ENCODE data around the gene XPO6.
"Not testable (repeated sequence)": the region's sequence is repeated elsewhere in the genome, so short reads cannot be mapped to it uniquely, and the experiment has no call there.

XPO6 gene, protein sequence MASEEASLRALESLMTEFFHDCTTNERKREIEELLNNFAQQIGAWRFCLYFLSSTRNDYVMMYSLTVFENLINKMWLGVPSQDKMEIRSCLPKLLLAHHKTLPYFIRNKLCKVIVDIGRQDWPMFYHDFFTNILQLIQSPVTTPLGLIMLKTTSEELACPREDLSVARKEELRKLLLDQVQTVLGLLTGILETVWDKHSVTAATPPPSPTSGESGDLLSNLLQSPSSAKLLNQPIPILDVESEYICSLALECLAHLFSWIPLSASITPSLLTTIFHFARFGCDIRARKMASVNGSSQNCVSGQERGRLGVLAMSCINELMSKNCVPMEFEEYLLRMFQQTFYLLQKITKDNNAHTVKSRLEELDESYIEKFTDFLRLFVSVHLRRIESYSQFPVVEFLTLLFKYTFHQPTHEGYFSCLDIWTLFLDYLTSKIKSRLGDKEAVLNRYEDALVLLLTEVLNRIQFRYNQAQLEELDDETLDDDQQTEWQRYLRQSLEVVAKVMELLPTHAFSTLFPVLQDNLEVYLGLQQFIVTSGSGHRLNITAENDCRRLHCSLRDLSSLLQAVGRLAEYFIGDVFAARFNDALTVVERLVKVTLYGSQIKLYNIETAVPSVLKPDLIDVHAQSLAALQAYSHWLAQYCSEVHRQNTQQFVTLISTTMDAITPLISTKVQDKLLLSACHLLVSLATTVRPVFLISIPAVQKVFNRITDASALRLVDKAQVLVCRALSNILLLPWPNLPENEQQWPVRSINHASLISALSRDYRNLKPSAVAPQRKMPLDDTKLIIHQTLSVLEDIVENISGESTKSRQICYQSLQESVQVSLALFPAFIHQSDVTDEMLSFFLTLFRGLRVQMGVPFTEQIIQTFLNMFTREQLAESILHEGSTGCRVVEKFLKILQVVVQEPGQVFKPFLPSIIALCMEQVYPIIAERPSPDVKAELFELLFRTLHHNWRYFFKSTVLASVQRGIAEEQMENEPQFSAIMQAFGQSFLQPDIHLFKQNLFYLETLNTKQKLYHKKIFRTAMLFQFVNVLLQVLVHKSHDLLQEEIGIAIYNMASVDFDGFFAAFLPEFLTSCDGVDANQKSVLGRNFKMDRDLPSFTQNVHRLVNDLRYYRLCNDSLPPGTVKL

DNA sequence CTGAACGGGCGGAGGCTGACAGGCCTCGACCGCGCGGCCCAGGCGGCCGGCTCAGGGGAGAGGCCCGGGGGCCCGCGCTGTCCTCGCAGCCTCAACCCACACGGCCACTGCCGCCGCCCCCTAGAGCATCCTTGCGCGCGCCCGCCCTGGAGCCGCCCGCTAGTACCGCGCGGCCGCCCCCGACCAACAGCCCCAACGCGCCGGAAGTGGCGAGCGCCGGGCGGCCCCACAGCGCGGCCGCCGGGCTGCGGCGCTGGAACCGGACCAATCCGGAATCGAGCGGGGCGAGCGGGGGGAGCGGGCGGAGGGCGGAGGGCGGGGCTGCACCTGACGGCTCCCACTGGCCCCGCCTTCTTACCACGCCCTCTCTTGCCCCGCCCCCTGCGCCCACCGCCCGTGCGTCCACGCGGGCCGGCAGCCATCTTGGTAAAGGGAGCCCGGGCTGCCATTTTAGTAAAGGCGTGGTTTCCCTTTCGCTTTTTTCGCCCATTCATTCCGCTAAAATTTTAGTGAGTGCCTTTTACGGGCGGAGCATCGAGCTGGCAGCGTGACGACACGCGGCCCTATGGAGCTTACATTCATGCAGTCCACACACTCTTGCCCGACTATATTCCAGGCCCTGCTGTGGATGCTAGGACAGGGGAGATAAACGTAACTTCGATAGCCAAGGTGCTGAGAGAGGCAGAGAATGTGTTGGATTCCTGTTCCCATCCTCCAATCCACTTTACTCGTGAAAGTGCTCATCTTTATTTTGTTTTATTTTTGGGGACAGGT lies at the start of gene XPO6:
XPO6 (minus strand) TSS at position 208 of the 774 bp plus-strand sequence. CDS start 597 bp downstream, outside the sequence.
- DNase-seq: peak; percentile 94

DNA sequence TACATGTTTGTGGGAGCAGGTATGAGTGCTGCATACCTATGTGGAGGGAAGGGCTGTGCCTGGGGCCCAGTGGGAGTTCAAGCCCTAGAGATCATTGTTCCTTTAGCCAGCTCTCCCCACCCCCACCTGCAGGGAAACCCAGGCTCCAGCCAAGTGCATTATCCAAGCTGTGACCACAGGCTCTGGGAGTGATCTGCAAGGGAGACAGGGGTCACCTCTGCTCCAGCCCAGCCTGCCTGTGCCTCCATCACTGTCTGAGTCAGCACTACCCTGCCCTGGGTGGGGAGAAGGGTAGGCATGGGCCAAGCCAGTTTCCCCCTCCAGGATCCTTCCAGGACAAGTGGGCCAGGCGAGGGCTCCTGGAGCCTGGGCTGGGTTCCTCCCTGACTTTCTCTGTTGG lies 48.4 kb upstream of the XPO6 start:
- no peak for DNase-seq

DNA sequence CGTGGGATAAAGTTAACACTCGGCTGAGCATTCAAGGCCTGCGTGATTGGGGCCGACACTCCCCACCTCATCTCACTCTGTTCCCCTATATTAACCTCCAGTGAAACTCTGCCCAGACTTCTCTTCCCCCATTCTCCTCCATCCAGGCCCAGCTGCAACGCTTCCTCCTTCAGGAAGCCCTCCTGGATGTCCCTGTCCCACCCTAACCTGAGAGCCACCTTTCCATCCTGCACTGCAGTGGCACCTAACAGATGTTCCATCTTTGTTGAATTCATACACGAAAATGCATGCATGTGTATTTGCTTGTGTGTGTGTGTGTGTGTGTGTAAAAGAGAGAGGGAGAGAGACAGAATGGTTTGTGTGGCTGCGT lies 48.0 kb upstream of the XPO6 start:
- no peak for DNase-seq

DNA sequence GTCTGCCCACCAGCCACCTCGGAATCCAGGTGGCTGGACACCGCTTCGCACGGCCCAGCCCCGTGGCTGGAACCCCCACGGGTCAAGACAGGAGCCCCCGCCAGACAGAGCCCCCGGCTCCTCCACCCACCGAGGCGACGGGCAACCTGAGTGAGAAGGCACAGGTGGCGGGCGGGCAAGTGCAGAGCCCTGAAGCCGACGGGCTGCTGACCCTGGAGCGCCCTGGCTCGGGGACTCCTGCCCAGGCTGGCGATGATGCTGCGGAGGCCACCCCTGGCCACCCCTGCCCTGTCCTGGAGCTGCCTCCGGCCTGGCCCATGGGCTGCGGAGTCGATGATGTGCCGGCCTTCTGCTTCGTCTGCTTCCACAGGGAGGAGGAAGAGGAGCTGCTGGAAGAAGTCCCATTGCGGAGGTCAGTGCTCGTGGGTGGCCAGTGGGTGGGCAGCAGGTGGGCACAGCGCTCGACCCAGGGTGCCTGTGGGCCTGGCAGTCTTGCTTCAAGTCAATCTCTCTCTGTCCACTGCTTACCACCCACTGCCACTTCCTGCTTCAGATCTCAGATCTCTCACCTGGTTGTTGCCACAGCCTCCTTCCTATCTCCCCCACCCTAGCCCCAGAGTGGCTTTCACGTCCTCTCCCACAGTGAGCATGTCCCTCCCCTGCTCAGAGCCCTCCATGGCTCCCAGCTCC lies 47.5 kb upstream of the XPO6 start:
- no peak for DNase-seq

DNA sequence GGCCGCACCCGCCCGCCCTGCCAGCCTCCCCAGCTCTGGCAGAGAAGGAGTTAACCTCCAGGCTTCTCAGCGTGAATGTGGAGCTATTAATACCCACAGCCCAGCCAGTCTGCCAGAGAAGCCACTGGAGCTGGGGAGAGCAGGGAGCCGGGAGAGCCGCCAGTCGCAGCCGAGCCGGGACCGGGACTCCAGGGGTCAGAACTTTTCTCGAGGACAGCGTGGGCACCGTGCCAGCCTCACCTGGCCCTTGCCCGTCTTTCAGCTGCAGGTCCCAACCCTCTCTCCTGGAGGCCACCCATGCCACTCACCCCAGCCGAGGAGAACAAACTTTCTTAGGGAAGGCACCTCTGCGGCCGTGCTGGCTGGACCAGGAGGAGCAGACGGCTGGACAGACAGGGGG lies 46.8 kb upstream of the XPO6 start:
- no peak for DNase-seq

DNA sequence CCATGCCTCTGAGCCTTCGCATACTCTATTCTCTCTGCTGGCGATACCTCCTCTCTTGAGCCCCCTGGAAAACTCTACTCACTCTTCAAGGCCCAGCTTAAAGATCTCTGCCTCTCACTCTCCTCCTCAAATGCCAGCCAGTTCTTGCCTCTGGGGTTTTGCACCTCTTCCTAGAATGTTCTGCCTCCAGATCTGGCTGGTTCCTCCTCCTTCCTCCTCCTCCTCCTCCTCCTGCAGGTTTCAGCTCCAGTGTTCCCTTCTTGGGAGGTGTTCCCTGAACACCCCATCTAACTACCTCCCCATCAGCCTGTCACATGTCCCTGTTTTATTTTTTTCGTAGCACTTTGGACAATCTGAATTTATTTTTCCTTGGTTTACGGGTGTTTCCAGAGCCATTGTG lies 45.5 kb upstream of the XPO6 start:
- DNase-seq: no peak

DNA sequence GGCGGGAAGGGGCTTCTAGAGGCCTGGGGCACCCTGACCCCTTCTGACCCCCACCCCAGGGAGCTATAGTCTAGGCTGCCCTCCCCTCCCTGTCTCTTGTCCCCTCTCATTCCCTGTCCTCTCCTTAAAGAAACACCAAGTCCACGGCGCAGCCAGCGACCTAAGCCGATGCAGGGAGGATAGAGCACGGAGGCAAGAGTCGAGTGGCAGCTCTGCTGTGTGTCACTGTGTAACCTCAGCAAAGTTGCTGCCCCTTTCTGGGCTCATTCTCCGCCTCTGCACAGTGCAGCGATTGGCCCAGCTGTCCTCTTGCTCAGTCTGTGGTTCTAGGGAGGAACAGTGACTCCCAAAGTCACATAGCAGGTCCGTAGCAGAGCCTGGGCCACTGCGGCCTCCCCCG lies 44.1 kb upstream of the XPO6 start:
- DNase-seq: no peak

DNA sequence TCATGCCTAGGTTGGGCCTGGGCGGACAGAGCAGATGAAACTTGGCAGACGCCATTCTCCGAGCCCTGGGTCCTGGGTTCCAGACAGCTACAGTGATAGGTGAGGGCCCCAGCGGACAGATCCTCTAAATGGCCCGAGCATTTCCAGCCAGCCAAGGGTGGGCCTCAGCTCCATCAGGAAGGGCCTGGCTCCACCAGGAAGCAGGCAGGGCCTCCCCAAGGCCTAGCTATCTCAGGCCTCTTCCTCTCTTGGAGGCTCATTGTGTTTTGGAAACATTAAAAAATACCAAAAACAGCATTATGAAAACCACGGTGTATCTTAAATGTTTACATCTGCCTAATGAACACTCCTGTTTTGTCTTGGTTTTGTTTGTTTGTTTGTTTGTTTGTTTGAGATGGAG lies 42.4 kb upstream of the XPO6 start:
- no peak for DNase-seq

DNA sequence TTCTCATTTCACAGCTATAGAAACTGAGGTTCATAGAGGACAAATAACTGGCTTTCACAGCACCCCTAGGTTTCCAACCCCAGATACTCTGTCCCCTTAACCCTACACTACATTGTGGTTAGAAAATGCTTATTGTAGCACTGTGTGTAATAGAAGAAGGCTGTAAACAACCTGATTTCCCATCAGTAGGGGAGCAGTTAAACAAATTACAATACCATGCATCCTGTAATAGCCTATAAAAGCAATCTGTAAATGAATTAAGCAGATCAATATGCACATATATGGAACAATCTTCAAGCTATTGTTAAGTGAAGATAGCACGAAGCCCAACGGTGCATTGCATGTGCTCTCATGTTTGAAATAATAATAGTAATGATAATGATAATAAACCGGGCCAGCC lies 39.2 kb upstream of the XPO6 start:
- DNase-seq: no peak

DNA sequence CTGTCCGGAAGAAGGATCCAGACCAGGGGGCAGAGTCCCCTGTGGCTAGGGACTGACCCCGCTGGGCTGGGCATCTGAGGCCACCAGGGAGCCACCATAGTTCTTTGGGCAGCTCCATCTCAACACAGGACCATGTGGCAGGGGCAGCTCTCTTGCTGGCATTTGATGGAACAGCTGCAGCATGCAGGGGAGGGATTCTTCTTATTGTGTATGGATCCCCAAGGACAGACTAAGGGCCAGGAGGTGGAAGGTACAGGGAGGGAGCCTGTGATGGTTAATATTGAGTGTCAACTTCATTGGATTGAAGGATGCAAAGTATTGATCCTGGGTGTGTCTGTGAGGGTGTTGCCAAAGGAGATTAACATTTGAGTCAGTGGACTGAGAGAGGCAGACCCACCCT lies 37.7 kb upstream of the XPO6 start:
- DNase-seq: not testable (repeated sequence)

DNA sequence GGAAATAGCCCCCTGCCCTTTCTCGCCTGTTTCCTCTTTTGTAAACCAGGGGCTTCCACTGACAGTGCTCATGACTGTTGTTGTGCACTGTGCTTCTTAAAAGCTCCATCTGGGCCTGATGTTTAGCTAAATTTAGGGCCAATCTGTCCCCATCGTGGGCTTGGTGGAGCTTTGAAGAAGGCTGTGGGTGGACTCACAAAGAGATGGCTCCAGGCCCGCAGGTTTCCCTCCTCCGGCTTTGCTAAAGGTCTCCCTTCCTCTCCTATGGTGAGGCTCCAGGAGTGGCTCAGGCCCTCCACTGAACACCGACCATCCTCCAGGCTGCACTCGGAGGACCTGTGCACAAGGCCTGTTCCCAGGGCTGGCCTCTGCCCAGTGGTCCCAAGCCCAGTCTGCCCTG lies 30.2 kb upstream of the XPO6 start:
- no peak for DNase-seq

DNA sequence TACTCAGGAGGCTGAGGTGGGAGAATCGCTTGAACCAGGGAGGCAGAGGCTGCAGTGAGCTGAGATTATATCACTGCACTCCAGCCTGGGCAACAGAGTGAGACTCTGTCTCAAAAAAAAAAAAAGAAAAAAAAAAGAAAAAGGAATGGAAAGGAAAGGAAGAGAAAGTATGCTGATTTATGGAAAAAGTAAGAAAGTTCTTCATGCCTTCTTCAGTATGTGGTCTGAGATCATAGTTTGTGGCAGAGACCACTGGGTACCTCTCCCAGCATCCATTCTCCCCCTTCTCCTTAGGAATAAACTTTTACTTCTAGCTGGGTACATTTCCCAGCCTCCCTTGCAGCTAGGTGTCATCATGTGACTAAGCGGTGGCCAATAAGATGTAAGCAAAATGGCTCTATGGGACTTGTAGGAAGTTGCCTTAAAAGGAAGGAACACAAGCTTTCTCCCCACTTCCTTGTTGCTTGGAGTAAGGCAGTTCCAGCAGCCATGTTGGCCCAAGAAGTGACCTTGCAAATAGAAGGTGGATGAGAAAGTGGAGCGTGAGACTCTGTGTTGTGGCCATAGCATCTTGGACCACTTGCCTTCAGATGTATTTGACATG lies 26.1 kb upstream of the XPO6 start:
- DNase-seq: no peak

DNA sequence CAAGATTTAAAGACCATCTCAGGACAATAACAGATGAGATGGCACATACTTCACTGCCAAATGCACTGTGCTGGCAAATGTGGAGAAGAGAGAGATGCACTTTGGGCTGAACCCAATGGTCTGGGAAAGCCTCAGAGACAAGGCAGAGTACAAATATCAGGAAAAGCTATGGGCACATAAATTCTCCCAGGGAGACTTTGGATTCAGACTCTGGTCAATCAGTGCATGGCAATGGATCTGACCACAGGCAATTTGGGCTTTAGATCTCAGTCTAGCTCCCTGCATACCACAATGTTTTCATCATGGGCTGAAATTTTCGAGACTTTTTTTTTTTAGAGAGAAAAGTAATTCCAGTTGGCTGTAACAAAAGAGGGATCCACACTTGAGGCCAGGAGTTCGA lies 20.0 kb upstream of the XPO6 start:
- no peak for DNase-seq

DNA sequence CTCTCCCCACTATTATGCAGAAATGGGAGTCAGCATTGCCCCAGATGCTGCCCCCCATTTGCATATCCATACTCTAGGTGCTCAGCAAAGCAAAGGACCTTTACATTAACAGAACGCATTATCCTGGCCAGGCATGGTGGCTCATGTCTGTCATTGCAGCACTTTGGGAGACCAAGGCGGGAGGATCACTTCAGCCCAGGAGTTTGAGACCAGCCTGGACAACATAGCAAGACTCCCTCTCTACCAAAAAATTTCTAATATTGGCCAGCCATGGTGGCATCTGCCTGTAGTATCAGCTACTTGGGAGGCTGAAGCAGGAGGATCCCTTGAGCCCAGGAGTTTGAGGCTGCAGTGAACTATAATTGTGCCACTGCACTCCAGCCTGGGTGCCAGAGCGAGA lies 12.1 kb upstream of the XPO6 start:
- not testable (repeated sequence) for DNase-seq

DNA sequence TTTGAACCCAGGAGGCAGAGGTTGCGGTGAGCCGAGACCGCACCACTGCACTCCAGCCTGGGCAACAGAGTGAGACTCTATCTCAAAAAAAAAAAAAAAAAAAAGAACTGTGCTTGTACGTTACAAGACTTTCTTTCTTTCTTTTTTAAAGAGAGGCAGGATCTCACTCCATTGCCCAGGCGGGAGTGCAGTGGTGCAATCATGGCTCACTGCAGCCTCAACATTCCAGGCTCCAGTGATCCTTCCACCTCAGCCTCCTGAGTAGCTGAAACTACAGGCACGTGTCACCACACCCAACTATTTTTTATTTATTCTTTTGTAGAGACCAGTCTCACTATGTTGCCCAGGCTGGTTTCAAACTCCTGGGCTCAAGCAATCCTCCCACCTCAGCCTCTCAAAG lies 8.0 kb upstream of the XPO6 start:
- not testable (repeated sequence) for DNase-seq

DNA sequence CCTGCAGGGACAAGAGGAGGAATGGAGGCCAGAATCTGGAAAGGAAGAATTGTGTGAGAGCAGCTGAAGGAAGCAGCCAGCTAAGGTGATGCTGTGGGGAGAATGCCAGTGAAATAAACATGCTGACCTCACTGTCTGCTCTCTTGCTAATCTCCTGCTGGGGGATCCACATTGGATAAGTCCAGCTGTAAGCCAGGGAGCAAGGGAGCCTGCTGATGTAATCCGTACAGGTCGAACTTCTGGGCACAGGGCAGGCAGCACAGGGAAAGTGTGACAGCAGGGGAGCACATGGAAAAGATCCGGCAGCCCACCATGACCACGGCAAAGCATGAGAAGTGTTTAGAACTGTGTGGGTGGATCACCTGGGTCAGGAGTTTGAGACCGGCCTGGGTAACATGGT lies 7.5 kb upstream of the XPO6 start:
- no peak for DNase-seq

DNA sequence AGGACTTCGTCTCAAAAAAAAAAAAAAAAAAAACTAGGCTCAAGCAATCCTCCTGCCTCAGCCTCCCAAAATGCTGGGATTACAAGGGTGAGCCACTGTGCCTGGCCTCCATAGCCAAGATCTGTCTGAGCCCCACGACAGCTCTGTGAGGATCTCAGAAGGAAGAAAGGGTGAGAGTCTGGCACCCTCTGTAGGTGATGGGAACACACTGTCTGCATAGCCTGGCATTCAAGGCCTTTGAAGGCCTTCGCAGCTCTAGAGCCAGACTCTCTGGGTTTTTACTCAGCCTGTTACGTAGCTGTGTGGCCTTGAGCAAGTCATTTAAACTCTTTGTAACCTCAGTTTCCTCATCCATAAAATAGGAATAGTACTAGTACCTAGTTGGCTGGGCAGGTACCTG lies 6.3 kb upstream of the XPO6 start:
- DNase-seq: peak; percentile 65

DNA sequence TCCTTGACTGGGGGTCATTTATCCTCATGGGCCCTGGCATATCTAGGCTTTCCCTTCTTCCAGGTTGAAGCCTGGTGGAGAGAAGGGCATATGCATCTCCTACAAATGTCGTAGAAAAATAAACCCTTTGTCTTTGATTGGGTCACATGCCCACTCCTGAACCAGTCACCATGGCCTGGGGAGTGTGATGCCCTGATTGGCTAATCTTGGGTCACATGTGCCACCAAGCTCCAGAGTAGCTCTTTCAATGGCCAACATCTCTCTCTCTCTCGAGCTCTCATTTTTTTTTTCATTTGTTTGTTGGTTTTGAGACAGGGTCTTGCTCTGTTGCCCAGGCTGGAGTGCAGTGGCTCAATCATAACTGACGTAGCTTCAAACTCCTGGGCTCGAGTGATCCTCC lies 5.6 kb upstream of the XPO6 start:
- no peak for DNase-seq

DNA sequence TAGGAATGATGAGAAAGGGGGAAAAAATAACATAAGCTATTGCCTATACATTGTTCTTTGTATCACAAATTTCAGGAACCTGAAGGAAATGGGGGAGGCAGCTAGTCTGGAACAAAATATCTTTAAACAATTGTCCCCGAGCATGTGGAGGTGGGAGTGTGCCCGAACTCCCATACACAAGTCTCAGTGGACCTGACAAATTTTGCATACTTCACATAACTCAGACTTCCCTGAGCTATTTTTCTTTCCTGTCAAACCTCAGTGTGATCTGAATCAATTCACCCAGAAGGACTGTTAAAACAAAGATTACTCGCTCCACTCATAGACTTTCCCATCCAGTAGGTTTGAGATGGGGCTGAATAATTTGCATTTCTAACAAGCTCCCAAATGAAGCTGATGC lies 1.6 kb upstream of the XPO6 start:
- no peak for DNase-seq

DNA sequence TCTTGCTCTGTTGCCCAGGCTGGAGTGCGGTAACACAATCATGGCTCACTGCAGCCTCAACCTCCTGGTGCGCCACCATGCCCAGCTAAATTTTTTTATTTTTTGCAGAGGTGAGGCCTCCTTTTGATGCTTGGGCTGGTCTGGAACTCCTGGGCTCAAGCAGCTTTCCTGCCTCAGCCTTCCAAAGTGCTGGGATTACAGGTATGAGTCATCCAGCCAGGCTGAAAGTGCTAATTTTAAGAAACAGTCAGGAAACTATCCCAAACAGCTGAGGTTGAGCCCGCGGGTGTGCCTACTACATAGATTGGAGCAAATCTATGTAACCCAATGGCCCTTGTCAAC lies 738 bp upstream of the XPO6 start:
- peak; percentile 52 for DNase-seq

DNA sequence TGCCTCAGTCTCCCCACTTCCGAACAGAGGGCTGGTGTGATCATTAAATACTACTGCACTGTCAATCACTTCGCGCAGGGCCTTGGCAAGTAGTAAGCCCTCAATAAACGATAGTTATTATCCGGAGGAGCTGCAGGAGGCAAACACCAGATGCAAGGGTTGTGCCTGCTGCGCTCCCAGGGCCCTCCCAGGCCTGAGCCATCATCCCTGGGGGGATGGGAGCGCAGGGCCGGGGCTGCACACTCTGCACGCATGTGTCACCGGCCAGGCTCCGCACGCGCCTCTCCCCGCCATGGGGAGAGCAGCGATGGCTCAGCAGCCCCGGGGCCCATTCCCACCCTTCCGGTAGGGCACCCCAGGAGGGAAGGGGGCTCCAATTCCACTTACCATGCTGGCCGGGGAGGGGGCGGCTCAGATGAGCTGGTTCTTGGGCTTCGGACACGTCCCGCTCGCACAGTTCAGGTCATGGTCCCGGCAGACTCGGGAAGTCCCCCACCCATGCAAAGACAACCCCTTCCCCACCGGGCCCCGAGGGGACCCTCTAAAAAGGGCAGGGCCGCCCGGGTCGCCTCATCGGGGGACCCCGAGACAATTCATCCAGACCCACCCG lies 681 bp downstream of the XPO6 start:
- peak; percentile 83 for DNase-seq

DNA sequence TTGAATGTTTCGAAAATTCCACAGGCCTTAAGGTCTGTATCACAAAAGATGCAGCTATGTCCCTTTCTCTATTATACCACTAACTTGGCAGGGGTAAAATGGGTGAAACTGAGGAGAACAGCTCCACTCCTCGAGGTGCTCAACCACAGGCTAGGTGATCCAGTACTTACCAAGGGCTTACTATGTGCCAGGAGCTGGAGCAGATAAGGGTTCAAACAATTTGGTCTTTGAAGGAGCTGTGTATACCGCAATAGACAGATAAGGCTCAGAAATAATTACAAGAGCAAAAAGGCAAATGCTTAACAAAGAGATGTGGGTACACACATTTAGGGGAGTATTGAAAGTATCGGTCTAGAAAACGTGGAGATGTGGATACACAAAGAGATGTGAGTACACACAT lies 1.5 kb downstream of the XPO6 start:
- DNase-seq: no peak

Data from EL (cell line).